Measurements from ENCODE around the gene TBRG1.

DNA sequence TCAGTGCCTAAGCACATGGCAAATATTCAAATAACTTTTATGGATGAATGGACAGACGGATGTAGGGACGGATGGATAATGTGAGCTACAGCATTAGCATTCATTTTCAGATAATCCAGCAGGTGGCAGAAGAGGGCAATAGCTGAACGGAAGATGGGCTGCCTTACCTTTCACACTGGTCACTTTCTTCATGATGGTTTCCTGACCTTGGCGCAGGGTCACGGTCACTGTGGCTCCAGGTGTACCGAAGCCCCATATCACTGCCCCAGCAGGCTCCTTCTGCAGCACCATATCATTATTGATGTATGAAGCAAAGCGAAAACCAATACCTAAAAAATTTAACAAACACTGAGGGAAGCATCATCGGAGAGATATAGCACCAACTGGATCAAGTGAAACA, 46.5 kb downstream of the TBRG1 start:
- no peak for TF ChIP-seq TAF1 (IDR thresholded peaks at IDR 0.05; ENCODE audit: borderline replicate concordance, low read depth, low read length)
- no peak for TF ChIP-seq POLR2A (IDR thresholded peaks at IDR 0.05; ENCODE audit: low read depth, low read length)
- no peak for TF ChIP-seq POLR2AphosphoS5 (IDR thresholded peaks at IDR 0.05; ENCODE audit: low read depth, low read length)

All from GM12892 (cell line).